KOPT-K1 (cell line): ENCODE data around the gene CDK5.

Source experiments
- H3K27ac ChIP-seq: fragments of 200-600 bp; sonication (generic); 2 replicates; pipeline ENCODE4 v1.5.1; 2016; ENCODE audit warnings: antibody characterized with exemption, mild to moderate bottlenecking, low read depth, low read length; ENCODE audit not compliant: poor library complexity, severe bottlenecking
- H3K36me3 ChIP-seq: fragments of 200-600 bp; sonication (generic); 2 replicates; pipeline ENCODE4 v1.5.1; 2017; ENCODE audit warnings: antibody characterized with exemption, mild to moderate bottlenecking, low read length, moderate library complexity; ENCODE audit not compliant: insufficient read depth
- H3K9me3 ChIP-seq: fragments of 200-600 bp; sonication (generic); 2 replicates; pipeline ENCODE4 v1.5.1; 2017; ENCODE audit warnings: antibody characterized with exemption, low read length, mild to moderate bottlenecking; ENCODE audit not compliant: insufficient read depth, poor library complexity, severe bottlenecking

The CDK5 gene

GRCh38 chr7:151080522-151081169 is 22.9 kb upstream of the CDK5 start, which contains the start of gene FASTK:
Gene FASTK (minus strand): TSS chr7:151080809. CDS start chr7:151080766, 43 bp downstream.
- H3K36me3 ChIP-seq, result peaks cover 35% of the 10 kb centered on the region
- H3K9me3 ChIP-seq, result no peaks in the 10 kb centered on the region
- H3K27ac ChIP-seq, result peak within 1 kb of the TSS; percentile 82

DNA sequence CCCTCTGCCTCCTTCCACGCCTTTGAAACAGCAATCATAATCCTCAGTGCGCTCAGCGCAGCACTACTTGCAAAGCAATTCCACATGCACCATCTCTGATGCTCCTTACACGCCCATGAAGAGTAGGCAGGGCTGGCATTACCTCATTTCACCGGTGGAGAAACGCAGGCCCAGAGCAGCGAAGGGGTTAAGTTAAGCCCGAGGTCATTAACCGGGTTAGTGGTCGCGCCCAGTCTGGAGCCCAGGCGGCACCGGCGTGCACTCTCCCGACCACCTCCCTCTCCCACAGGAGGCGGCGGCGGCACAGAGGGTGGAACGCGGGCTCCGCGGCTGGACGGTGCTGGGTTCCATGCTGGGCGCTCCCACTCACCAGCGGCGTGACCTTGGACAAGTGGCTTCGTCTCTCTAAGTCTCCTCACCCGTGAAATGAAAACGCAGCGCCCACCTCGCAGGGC is 22.4 kb upstream of the CDK5 start:
- Histone ChIP-seq H3K9me3 (no peaks in the 10 kb centered on the region), H3K27ac (peak overlapping the region; percentile 82), H3K36me3 (peaks cover 41% of the 10 kb centered on the region)

DNA sequence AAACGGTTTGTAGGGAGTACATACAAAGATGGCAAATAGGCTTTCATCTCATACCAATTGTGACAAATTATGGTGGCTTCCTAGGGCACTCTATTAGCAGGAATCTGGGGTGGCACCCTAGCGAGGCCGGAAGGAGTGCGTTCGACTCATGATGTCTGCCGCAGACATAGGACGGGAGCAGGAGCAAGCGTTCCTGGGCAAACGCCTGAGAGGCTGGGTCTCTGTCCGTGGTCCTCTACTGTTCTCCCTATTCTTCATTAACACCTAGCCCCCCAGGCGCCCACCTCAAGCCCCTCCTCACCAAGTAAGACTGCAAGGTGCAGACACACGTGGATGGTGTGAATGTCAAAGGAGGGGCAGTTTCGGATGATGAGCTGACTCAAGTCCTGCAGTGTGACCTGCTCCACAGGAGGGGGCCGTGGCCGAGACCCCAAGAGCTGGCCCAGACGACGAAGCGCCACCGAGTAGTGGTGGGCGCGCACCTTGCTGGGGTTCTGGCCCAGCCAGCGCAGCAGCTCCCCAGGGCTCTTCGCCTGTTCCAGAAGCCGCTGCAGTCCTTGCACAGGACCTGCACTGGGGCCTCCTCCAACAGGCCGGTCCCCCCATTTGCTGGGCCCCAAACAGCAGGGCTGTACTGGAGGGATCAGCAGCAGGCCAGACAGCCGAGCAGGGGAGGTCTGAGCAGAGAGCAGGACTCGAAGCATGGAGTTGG is 21.7 kb upstream of the CDK5 start:
- no peaks in the 10 kb centered on the region for H3K9me3 ChIP-seq
- H3K27ac ChIP-seq, result peak overlapping the region; percentile 82

DNA sequence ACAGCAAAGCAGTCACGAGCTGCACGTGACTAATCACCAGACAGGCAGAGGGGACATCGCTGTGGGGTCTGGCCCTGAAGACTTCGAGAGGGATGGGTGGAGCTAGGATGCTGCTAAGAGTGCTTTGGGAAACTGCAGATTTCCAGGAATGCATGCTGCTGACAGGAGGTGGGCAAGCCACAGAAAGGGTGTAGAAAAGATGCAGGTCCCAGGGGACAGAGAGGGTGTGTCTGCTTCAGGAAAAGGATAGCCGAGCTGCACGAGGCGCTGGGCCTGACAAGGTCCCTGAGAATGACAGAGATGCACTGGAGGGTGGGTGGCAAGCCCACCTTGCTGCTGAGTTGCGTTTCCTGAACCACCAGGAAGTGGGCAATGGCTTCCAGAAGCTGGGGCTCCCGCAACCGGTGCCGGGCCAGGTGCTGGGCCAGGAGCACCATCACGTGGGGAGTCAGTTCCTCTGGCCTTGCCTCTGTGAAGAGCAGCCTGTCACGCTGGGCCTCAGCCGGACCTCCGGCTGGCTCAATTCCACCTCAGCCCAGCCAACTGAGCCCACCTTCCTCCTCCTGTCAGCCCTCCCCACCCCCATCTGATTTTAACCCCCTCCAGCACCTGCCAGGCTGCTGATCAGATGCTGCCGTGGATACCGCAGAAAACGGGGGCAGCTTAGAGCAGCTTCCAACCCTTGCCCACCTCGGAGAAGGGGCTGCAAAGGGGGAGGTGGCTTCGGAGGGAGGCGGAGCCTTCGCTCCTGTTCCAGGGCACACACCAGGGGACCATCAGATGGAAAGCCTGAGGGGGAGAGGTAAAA is 20.7 kb upstream of the CDK5 start:
- H3K27ac ChIP-seq, result no peak overlapping the region
- H3K9me3 ChIP-seq, result no peaks in the 10 kb centered on the region
- H3K36me3 ChIP-seq, result peaks cover 58% of the 10 kb centered on the region

More for the DNA sequence above, 21.7 kb upstream of the CDK5 start:
- peaks cover 48% of the 10 kb centered on the region for H3K36me3 ChIP-seq

- Histone ChIP-seq H3K27ac (no peak overlapping the region), H3K9me3 (no peaks in the 10 kb centered on the region), H3K36me3 (peaks cover 58% of the 10 kb centered on the region)
Measured at GRCh38 chr7:151077705-151078232, 20.1 kb upstream of the CDK5 start.

DNA sequence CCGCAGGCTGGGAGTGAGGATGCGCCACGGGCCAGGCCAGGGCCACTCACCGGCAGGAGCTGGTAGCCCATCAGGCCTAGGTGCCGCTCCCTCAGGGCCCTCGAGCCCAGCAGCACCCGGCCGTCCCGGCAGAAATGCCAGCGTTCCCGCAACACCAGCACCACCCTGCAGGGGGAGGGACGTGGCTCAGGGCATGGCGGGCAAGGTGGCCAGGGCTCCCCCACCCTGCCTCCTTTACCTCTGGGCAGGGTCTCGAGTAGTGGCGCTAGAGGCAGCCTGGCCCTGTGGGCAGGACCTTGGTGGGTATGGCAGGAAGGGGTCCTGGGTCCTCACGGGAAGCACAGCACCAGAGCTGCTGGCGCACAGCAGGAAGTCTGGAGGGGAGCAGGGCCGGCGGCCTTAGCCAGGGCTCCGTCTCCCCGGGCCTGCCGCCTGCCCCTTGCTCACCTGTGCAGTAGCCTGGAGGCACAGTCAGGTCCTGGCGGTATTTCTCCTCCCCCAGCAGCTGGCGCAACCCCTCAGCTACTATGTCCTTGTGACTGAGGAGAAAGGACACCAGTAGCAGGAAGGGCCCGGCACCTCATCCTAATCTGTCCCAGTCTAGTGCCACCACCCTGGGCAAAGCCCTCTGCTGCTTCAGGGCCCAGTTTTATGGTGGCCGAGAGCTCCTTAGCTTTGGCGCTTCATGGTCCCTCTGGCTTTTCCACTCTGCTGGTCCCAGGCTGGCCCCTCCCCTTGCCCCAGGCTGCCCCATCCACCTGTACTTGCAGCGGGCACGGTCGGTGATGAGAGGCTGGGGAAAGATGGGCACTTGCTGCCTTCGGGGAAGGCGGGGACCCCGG is 19.4 kb upstream of the CDK5 start:
- H3K27ac ChIP-seq, result no peak overlapping the region
- peaks cover 65% of the 10 kb centered on the region for H3K36me3 ChIP-seq
- H3K9me3 ChIP-seq, result no peaks in the 10 kb centered on the region

- peaks cover 76% of the 10 kb centered on the region for H3K36me3 ChIP-seq
- no peak overlapping the region for H3K27ac ChIP-seq
- H3K9me3 ChIP-seq, result no peaks in the 10 kb centered on the region
Measured at GRCh38 chr7:151075978-151076426, 18.3 kb upstream of the CDK5 start.

- Histone ChIP-seq H3K27ac (no peak overlapping the region), H3K9me3 (no peaks in the 10 kb centered on the region), H3K36me3 (peaks cover 80% of the 10 kb centered on the region)
Measured at GRCh38 chr7:151075662-151075971, 17.9 kb upstream of the CDK5 start.

DNA sequence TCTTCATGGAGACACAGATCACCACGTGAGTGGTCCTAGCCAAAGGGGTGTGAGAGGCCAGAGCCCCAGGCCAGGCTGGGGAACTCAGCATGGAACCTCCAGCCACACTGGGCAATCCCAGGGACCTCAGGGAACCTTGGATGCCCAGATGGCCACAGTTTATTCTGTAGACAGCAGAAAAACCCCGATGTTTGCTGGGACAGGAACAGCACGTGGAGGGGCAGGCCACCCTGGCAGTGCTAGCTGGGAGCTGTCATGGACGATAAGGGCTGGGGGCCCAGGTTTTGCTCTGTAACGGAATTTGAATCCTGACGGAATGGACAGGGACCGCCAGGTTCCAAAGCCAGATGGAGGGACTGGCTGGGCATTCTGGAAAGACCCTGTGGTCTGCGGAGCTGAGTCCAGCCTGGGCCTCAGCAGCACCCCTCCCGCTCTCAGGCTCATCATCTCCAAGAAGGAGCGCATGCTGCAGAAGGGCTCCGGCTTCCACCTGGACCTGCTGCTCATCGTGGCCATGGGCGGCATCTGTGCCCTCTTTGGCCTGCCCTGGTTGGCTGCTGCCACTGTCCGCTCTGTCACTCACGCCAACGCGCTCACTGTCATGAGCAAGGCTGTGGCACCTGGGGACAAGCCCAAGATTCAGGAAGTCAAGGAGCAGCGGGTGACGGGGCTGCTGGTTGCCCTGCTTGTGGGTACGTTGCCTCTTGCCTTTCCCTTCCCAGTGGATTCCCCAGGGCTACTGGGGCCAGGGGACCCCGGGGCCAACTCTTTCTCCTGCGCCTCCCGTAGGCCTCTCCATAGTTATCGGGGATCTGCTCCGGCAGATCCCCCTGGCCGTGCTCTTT is 17.3 kb upstream of the CDK5 start:
- Histone ChIP-seq H3K36me3 (peaks cover 86% of the 10 kb centered on the region), H3K27ac (no peak overlapping the region), H3K9me3 (no peaks in the 10 kb centered on the region)

- H3K36me3 ChIP-seq, result peaks cover 92% of the 10 kb centered on the region
- H3K27ac ChIP-seq, result no peak overlapping the region
- H3K9me3 ChIP-seq, result no peaks in the 10 kb centered on the region
Measured at GRCh38 chr7:151073990-151074389, 16.3 kb upstream of the CDK5 start.

GRCh38 chr7:151071032-151071866 is 13.6 kb upstream of the CDK5 start:
- Histone ChIP-seq H3K27ac (no peak overlapping the region), H3K9me3 (no peaks in the 10 kb centered on the region), H3K36me3 (peaks cover 94% of the 10 kb centered on the region)

DNA sequence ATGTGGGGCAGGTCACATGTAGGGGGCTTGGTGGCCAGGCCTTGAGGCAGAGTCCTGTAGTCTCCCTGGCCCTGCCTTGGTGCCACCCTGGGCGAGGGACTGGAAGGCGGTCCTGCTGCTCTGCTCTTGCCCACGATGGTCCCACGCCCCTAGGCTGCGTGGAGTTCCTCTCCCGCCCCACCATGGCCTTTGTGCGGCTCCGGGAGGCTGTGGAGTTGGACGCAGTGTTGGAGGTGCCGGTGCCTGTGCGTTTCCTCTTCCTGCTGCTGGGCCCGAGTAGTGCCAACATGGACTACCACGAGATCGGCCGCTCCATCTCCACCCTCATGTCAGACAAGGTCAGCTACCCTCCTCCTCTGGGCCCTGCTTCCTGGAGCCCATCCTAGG is 12.9 kb upstream of the CDK5 start:
- no peak overlapping the region for H3K27ac ChIP-seq
- H3K9me3 ChIP-seq, result no peaks in the 10 kb centered on the region
- peaks cover 94% of the 10 kb centered on the region for H3K36me3 ChIP-seq
